ENCODE results near the gene NKPD1. TPM values are rescaled to one million over a fixed set of nuclear protein-coding genes. Genes with fewer than 3 reads are reported as not detected.
A peak's percentile ranks its signal among the peaks of the same experiment; 100 is the strongest.

Gene NKPD1
- total and polyA plus RNA-seq, 9 of the 15 experiments (the other 6 are each of a cell fraction or from before 2014, with no cell fraction given) = 0.03 to 0.09 (median 0.04) TPM; not detected in 5

DNA sequence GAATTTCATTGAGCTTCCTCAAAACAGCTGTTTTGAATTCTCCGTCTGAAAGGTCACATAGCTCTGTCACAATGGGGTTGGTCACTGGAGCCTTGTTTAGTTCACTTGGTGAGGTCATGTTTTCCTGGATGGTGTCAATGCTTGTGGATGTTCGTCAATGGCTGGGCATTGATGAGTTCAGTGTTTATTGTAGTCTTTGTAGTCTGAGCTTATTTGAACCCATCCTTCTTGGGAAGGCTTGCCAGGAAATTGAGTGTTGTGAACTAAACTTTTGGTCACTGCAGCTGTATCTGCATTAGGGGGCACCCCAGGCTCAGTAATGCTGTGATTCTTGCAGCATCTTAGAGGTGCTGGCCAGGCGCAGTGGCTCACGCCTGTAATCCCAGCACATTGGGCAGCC, 39.8 kb upstream of the NKPD1 start (continued):
- TF ChIP-seq U2AF2 (optimal IDR thresholded peaks at IDR 0.05; ENCODE audit: low read depth, low read length) = no peak
- TF ChIP-seq, protein P1, sequence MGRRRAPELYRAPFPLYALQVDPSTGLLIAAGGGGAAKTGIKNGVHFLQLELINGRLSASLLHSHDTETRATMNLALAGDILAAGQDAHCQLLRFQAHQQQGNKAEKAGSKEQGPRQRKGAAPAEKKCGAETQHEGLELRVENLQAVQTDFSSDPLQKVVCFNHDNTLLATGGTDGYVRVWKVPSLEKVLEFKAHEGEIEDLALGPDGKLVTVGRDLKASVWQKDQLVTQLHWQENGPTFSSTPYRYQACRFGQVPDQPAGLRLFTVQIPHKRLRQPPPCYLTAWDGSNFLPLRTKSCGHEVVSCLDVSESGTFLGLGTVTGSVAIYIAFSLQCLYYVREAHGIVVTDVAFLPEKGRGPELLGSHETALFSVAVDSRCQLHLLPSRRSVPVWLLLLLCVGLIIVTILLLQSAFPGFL (CRISPR knock-in tag; IDR thresholded peaks at IDR 0.05) = no peak
- TF ChIP-seq HNRNPL (IDR thresholded peaks at IDR 0.05; ENCODE audit: low read depth, low read length) = no peak
- TF ChIP-seq NR2C2 (CRISPR knock-in tag; IDR thresholded peaks at IDR 0.05) = no peak
- TF ChIP-seq NR2C2 (tag; IDR thresholded peaks at IDR 0.05) = no peak
- peak; percentile 84 for TF ChIP-seq SMC3 (conservative IDR thresholded peaks at IDR 0.05; ENCODE audit: insufficient read depth, low read depth, low read length)
- TF ChIP-seq XRCC5 (IDR thresholded peaks at IDR 0.05; ENCODE audit: low read depth, low read length) = no peak
- TF ChIP-seq MBD2 (IDR thresholded peaks at IDR 0.05; ENCODE audit: borderline replicate concordance, low read depth) = no peak
- no peak for TF ChIP-seq HIVEP1 (CRISPR knock-in tag; IDR thresholded peaks at IDR 0.05)
- TF ChIP-seq ZNF551 (CRISPR knock-in tag; IDR thresholded peaks at IDR 0.05) = no peak
- no peak for TF ChIP-seq LARP7 (IDR thresholded peaks at IDR 0.05)

DNA sequence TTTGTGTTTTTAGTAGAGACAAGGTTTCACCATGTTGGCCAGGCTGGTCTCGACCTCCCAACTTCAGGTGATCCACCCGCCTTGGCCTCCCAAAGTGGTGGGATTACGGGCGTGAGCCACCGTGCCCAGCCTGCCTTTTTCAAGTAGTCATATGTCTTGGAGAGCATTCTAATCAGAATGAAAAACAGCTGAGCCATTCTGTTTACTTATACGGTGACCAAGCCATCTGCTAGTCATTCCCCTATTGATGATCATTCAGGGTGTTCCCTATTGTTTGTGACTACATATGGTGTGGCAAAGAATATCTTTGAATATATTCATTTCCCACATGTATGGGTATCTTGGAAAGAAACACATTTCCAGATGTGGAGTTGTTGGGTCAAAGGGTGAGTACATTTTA, 35.0 kb upstream of the NKPD1 start:
- in situ Hi-C loops (cut with MboI) (no loop called here), intact Hi-C loops (cut with micrococcal nuclease) (no loop called here)
- no peak overlapping the region for H3K4me3 ChIP-seq
- no peak overlapping the region for H2AFZ ChIP-seq (ENCODE audit: low read depth, low read length)
- H3K79me2 ChIP-seq (ENCODE audit: control insufficient read depth, insufficient read depth, low read length) = no peaks in the 10 kb centered on the region
- H3K9ac ChIP-seq (ENCODE audit: insufficient read depth in 1 of 2, low read depth in 2 of 2, low read length in 2 of 2) = no peak overlapping the region
- peaks cover 4 to 6% of the 10 kb centered on the region in 2 experiments; a peak in 4 of 5 replicates for H3K4me1 ChIP-seq (replicated peaks in 1 of 2; ENCODE audit: control insufficient read depth in 2 of 2, insufficient read depth in 2 of 2, low read length in 2 of 2)
- no peak overlapping the region for H3K27ac ChIP-seq (ENCODE audit: extremely low read depth, low read depth, low read length)
- no peaks in the 10 kb centered on the region for H3K36me3 ChIP-seq (ENCODE audit: control insufficient read depth, insufficient read depth, low read length)
- FAIRE-seq = no peak
- ChIA-PET CTCF (ENCODE audit: low intra/inter-chr PET ratio) (no interaction called here), POLR2A (interaction anchor here (1.0 kb wide), 1 partner anchor 15 kb away, joined by 5 read pairs; no protein-coding TSS in a partner anchor)
- BruUV-seq (replicated peaks) = no TSS peak
- peak; percentile 31; the same call in 2 of the 3 replicates for ATAC-seq
- peak in 2 of 4 experiments; percentile 6 to 27 for DNase-seq (ENCODE audit: extremely low read depth in 1 of 4, low spot score in 3 of 4)
- H3K9me1 ChIP-seq (ENCODE audit: control insufficient read depth, insufficient read depth, low read length) = no peaks in the 10 kb centered on the region
- H3K27me3 ChIP-seq (ENCODE audit: control insufficient read depth in 2 of 2, insufficient read depth in 2 of 2, low read length in 2 of 2) = peaks cover 0 to 5% of the 10 kb centered on the region in 2 experiments; a peak in 1 of 5 replicates
- no peaks in the 10 kb centered on the region for H4K20me1 ChIP-seq (replicated peaks; ENCODE audit: control insufficient read depth, insufficient read depth, low read length)
- H3K9me3 ChIP-seq (replicated peaks; ENCODE audit: control insufficient read depth, insufficient read depth, low read depth, low read length) = no peaks in the 10 kb centered on the region
- 22% methylated on average over 6 of the region's 6 CpGs for WGBS (ENCODE audit: insufficient coverage, low coverage, missing lambda C conversion rate)
- H3K4me2 ChIP-seq (ENCODE audit: insufficient read depth, low read length) = no peak overlapping the region; the same call in 1 of the 2 replicates
- TF ChIP-seq BRCA1 (IDR thresholded peaks at IDR 0.05) = no peak
- TF ChIP-seq BRCA1 (CRISPR knock-in tag; IDR thresholded peaks at IDR 0.05) = no peak
- no peak for TF ChIP-seq ZNF12 (CRISPR knock-in tag; IDR thresholded peaks at IDR 0.05)
- TF ChIP-seq ADNP (tag; IDR thresholded peaks at IDR 0.05) = 0 out of 2 replicates have a peak, but pooled peaks have one; percentile 29
- TF ChIP-seq MAFK (IDR thresholded peaks at IDR 0.05; ENCODE audit: low read length) = peak; percentile 27
- TF ChIP-seq, protein P2, sequence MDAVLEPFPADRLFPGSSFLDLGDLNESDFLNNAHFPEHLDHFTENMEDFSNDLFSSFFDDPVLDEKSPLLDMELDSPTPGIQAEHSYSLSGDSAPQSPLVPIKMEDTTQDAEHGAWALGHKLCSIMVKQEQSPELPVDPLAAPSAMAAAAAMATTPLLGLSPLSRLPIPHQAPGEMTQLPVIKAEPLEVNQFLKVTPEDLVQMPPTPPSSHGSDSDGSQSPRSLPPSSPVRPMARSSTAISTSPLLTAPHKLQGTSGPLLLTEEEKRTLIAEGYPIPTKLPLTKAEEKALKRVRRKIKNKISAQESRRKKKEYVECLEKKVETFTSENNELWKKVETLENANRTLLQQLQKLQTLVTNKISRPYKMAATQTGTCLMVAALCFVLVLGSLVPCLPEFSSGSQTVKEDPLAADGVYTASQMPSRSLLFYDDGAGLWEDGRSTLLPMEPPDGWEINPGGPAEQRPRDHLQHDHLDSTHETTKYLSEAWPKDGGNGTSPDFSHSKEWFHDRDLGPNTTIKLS (IDR thresholded peaks at IDR 0.05; ENCODE audit: borderline replicate concordance, low read depth) = no peak
- TF ChIP-seq MCM7 (IDR thresholded peaks at IDR 0.05) = no peak
- TF ChIP-seq, protein P3, sequence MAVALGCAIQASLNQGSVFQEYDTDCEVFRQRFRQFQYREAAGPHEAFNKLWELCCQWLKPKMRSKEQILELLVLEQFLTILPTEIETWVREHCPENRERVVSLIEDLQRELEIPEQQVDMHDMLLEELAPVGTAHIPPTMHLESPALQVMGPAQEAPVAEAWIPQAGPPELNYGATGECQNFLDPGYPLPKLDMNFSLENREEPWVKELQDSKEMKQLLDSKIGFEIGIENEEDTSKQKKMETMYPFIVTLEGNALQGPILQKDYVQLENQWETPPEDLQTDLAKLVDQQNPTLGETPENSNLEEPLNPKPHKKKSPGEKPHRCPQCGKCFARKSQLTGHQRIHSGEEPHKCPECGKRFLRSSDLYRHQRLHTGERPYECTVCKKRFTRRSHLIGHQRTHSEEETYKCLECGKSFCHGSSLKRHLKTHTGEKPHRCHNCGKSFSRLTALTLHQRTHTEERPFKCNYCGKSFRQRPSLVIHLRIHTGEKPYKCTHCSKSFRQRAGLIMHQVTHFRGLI (CRISPR knock-in tag; IDR thresholded peaks at IDR 0.05) = no peak
- TF ChIP-seq CC2D1A (IDR thresholded peaks at IDR 0.05) = no peak
- no peak for TF ChIP-seq SMAD3 (CRISPR knock-in tag; conservative IDR thresholded peaks at IDR 0.05)

All from K562 (cell line).